ENCODE data around the gene ENTREP1.
"Not testable (repeated sequence)": the region's sequence is repeated elsewhere in the genome, so short reads cannot be mapped to it uniquely, and the experiment has no call there.

Gene ENTREP1

DNA sequence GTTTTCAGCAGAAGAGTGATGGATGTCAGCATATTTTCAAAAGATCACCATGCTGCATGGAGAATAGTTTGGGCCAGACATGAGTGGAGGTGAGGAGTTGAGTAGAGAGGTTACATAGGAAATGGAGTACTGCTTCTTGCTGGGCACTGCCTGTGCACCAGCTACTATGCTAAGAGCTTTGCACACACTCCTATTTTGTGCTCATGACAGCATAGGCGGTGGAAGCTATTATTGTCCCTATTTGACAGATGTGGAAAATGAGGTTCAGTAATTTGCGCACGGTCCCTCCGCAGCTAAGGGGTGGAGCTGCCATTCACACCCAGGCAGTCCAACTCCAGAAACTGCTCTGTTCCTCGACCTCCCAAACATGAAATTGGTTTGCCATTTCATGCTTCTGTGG lies 67.8 kb downstream of the ENTREP1 start:
- Histone ChIP-seq H3K36me3 (no peaks in the 10 kb centered on the region), H3K4me3 (ENCODE audit: low read depth, low read length) (no peak overlapping the region), H3K27ac (no peak overlapping the region), H3K27me3 (ENCODE audit: insufficient read depth, low read depth, severe bottlenecking) (no peaks in the 10 kb centered on the region), H3K9me3 (ENCODE audit: severe bottlenecking) (no peaks in the 10 kb centered on the region)
- DNase-seq: no peak
- TF ChIP-seq CTCF (IDR thresholded peaks at IDR 0.05; ENCODE audit: low read depth, low read length): no peak

DNA sequence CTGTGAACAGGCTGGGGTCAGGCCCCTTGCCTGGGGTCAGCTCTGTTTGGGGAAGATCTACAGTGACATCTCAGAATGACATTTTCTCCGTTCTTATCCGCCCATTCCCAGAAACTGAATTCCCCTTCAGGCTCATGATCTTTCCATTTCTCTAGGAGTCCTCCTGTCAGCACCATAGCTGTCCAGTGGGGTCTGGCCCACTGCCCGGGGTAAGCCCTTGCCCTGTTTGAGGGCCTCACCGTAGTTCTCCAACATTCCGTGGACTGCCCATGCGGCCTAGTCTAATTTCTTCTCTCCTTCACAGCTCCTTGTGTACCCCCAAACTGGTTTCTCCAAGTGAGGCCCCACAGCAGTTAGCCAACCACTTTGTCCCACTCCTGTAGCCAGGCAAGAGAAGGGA lies 68.4 kb downstream of the ENTREP1 start:
- Histone ChIP-seq H3K9me3 (ENCODE audit: severe bottlenecking) (no peaks in the 10 kb centered on the region), H3K27me3 (ENCODE audit: insufficient read depth, low read depth, severe bottlenecking) (no peaks in the 10 kb centered on the region), H3K27ac (no peak overlapping the region), H3K36me3 (no peaks in the 10 kb centered on the region), H3K4me3 (ENCODE audit: low read depth, low read length) (no peak overlapping the region)
- no peak for TF ChIP-seq CTCF (IDR thresholded peaks at IDR 0.05; ENCODE audit: low read depth, low read length)
- no peak for DNase-seq

DNA sequence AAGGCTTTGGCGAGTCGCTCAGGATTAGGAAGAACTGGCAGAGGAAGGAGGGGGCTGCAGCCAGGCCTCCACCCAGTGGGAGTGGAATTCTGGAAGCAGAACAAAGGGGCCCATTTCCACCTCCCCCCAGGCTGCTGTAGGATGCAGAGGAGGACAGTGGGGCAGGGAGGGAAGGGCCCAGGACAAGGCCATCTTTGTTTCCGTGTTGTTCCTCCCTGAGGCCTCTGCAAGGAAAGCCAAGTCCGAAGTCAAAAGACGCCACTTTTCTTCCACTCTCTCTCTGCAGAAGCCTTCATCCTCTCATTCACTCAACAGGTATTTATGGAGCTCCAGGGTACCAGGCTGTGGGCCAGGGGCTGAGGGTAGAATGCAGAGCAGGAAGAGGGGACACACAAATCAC lies 70.7 kb downstream of the ENTREP1 start:
- no peaks in the 10 kb centered on the region for H3K27me3 ChIP-seq (ENCODE audit: insufficient read depth, low read depth, severe bottlenecking)
- H3K36me3 ChIP-seq: no peaks in the 10 kb centered on the region
- H3K27ac ChIP-seq: no peak overlapping the region
- no peak overlapping the region for H3K4me3 ChIP-seq (ENCODE audit: low read depth, low read length)
- DNase-seq: no peak
- no peaks in the 10 kb centered on the region for H3K9me3 ChIP-seq (ENCODE audit: severe bottlenecking)
- no peak for TF ChIP-seq CTCF (IDR thresholded peaks at IDR 0.05; ENCODE audit: low read depth, low read length)

GRCh38 chr9:69396759-69397158 lies 71.7 kb downstream of the ENTREP1 start:
- H3K27me3 ChIP-seq (ENCODE audit: insufficient read depth, low read depth, severe bottlenecking): no peaks in the 10 kb centered on the region
- H3K9me3 ChIP-seq (ENCODE audit: severe bottlenecking): no peaks in the 10 kb centered on the region
- TF ChIP-seq CTCF (IDR thresholded peaks at IDR 0.05; ENCODE audit: low read depth, low read length): no peak
- no peak overlapping the region for H3K4me3 ChIP-seq (ENCODE audit: low read depth, low read length)
- H3K36me3 ChIP-seq: no peaks in the 10 kb centered on the region
- H3K27ac ChIP-seq: no peak overlapping the region
- DNase-seq: no peak

DNA sequence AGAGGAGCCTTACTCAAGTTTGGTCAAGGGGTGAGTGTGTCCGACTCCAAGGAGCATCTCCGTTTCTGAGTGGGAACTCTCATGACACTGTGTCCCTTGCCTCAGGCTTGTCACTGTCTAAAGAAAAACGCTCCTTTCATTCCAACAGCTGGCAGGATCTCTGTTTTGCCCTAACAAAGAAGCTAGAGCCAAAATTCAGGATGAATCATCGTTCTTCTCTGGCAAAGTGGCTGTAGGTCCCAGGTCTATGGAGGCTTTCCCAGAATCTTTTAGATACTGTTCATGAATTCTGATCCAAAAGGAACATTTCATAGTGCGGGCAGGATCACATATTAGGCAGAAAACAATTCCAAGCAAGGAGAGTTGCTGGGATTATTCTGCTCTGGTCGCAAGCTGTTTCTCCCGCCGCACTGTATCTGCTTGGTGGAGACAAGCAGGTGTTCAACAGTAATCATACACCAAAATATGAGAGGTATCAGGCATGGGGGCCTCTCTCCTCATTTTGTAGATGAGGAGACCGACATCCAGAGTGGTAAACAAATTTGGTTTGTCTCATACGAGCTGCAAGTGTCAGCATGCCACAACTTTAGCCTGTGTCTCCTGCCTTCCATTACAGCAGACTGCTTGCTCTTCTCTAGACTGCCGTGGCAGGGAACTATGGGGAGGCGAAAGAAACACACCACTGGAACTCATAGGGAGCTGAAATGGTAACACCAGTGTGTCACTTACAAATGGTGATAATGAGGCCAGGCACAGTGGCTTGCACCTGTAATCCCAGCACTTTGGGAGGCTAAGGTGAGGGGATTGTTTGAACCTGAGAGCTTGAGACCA lies 72.6 kb downstream of the ENTREP1 start:
- DNase-seq: no peak
- no peak for TF ChIP-seq CTCF (IDR thresholded peaks at IDR 0.05; ENCODE audit: low read depth, low read length)

DNA sequence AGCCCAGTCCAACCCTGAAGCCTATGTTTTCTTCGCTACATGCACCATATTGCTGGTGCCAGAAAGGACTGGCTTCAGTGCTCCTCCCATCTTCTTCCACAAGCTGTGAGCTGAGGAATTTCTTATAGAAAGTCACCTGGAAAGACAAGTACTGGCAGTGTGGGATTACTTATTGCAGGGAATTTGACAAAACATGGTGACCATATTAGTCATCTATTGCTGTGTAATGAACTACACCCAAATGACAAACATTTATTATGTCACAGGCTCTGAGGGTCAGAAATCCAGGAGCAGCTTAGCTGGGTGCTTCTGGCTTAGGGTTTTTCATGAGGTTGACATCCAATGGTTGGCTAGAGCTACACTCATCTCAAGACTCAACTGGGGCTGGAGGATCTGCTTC lies 75.5 kb downstream of the ENTREP1 start:
- no peaks in the 10 kb centered on the region for H3K9me3 ChIP-seq (ENCODE audit: severe bottlenecking)
- DNase-seq: no peak
- H3K4me3 ChIP-seq (ENCODE audit: low read depth, low read length): no peak overlapping the region
- no peak for TF ChIP-seq CTCF (IDR thresholded peaks at IDR 0.05; ENCODE audit: low read depth, low read length)
- no peak overlapping the region for H3K27ac ChIP-seq
- no peaks in the 10 kb centered on the region for H3K27me3 ChIP-seq (ENCODE audit: insufficient read depth, low read depth, severe bottlenecking)
- H3K36me3 ChIP-seq: no peaks in the 10 kb centered on the region

More for the DNA sequence above, 72.6 kb downstream of the ENTREP1 start:
- Histone ChIP-seq H3K36me3 (no peaks in the 10 kb centered on the region), H3K4me3 (ENCODE audit: low read depth, low read length) (no peak overlapping the region), H3K27ac (no peak overlapping the region), H3K9me3 (ENCODE audit: severe bottlenecking) (no peaks in the 10 kb centered on the region), H3K27me3 (ENCODE audit: insufficient read depth, low read depth, severe bottlenecking) (no peaks in the 10 kb centered on the region)

DNA sequence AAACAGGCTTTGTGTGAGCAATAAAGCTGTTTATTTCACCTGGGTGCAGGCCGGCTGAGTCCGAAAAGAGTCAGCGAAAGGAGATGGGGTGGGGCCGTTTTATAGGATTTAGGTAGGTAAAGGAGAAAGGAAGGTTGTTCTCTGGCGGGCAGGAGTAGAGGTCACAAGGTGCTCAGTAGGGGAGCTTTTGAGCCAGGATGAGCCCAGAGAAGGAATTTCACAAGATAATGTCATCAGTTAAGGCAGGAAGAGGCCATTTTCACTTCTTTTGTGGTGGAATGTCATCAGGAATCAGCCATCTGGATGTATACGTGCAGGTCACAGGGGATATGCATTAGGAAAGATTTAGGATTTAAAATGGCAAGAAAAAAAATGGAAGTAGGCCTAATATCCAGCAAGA lies 84.9 kb downstream of the ENTREP1 start:
- not testable (repeated sequence) for H3K4me3 ChIP-seq (ENCODE audit: low read depth, low read length); H3K27me3 ChIP-seq (ENCODE audit: insufficient read depth, low read depth, severe bottlenecking); DNase-seq; H3K27ac ChIP-seq; H3K9me3 ChIP-seq (ENCODE audit: severe bottlenecking); H3K36me3 ChIP-seq

All from WERI-Rb-1 (cell line).